K562 (cell line): ENCODE data around the gene PLA2G7. TPM values are rescaled to one million over a fixed set of nuclear protein-coding genes. Genes with fewer than 3 reads are reported as not detected.

Experiments used
- ATAC-seq: fragments of 200-7000 bp; cut with Tn5 transposase; 3 replicates; pipeline ENCODE4 v1.9.1; 2020; ENCODE audit warnings: moderate library complexity
- BruUV-seq: library from RNA; stranded (reverse); fragments of 400-500 nt; replicated peaks from 2 replicates; lab custom pipeline; 2021; lab: Mats Ljungman, UMichigan
- CTCF ChIA-PET: fragments of 300-600 bp; formaldehyde crosslinking; extraction: SDS; loops from one replicate; lab custom pipeline; 2021; ENCODE audit warnings: low intra/inter-chr PET ratio; lab: Yijun Ruan, JAX
- POLR2A ChIA-PET: fragments of 300-600, 350-650 bp; sonication (Branson Sonifier 250); formaldehyde crosslinking; extraction: SDS; loops from one replicate; lab custom pipeline; 2021; ENCODE audit warnings: antibody characterized with exemption, inconsistent platforms; lab: Yijun Ruan, JAX
- DNase-seq, 4 experiments: peaks; one replicate each; pipeline versions ENCODE4 v3.0.0 to v3.0.0-alpha.2; 2011 to 2018; ENCODE audit warnings: low spot score in 3 of 4, mixed read lengths in 3 of 4; ENCODE audit errors: extremely low read depth in 1 of 4
- FAIRE-seq: peaks from 2 replicates; lab custom pipeline; 2011; peaks lifted over from hg19 to GRCh38; lab: Jason Lieb, UNC
- H2AFZ ChIP-seq: 2 replicates; pipeline ENCODE4 v1.6.0; 2011; ENCODE audit warnings: low read depth, low read length, control low read depth, inconsistent platforms
- H3K27ac ChIP-seq: fragments of 200-600 bp; 3 replicates; pipeline ENCODE4 v1.8.0; 2011; ENCODE audit warnings: low read depth, mild to moderate bottlenecking, control low read depth, inconsistent platforms, low read length, moderate library complexity, mixed read lengths; ENCODE audit errors: extremely low read depth
- H3K27me3 ChIP-seq, 2 experiments: fragments of 300-600 bp in 1 of 2; 2 replicates in 1 of 2; 3 replicates in 1 of 2; pipeline versions ENCODE4 v1.6.0 to v1.8.0; 2011; ENCODE audit warnings: inconsistent platforms in 2 of 2, low read length in 2 of 2, mild to moderate bottlenecking in 1 of 2, mixed read lengths in 1 of 2, moderate library complexity in 1 of 2; ENCODE audit not compliant: control insufficient read depth in 2 of 2, insufficient read depth in 2 of 2
- H3K36me3 ChIP-seq: fragments of 300-600 bp; 3 replicates; pipeline ENCODE4 v1.8.0; 2011; ENCODE audit warnings: mild to moderate bottlenecking, low read length, inconsistent platforms; ENCODE audit not compliant: control insufficient read depth, insufficient read depth
- H3K4me1 ChIP-seq, 2 experiments: fragments of 200-600 bp in 1 of 2; replicated peaks in 1 of 2; 2 replicates in 1 of 2; 3 replicates in 1 of 2; pipeline versions ENCODE4 v1.5.1 to v1.8.0; 2011; ENCODE audit warnings: inconsistent platforms in 2 of 2, low read length in 2 of 2, mild to moderate bottlenecking in 1 of 2, mixed read lengths in 1 of 2, moderate library complexity in 1 of 2; ENCODE audit not compliant: control insufficient read depth in 2 of 2, insufficient read depth in 2 of 2
- H3K4me2 ChIP-seq: 2 replicates; pipeline ENCODE4 v1.6.1; 2011; ENCODE audit warnings: low read length, control low read depth, inconsistent platforms, mixed read lengths; ENCODE audit not compliant: insufficient read depth
- H3K4me3 ChIP-seq: fragments of 200-600 bp; sonication (generic), shearing (Covaris generic); 2 replicates; pipeline ENCODE4 v1.5.1; 2016; ENCODE audit warnings: control low read depth, inconsistent platforms
- H3K79me2 ChIP-seq: fragments of 200-600 bp; 3 replicates; pipeline ENCODE4 v1.8.0; 2011; ENCODE audit warnings: low read length, inconsistent platforms; ENCODE audit not compliant: control insufficient read depth, insufficient read depth
- H3K9ac ChIP-seq, 2 experiments: 2 replicates each; pipeline versions ENCODE4 v1.6.0 to v1.6.1; 2011; ENCODE audit warnings: low read depth in 2 of 2, low read length in 2 of 2, control low read depth in 1 of 2, inconsistent platforms in 1 of 2, mild to moderate bottlenecking in 1 of 2, mixed read lengths in 1 of 2; ENCODE audit not compliant: insufficient read depth in 1 of 2
- H3K9me1 ChIP-seq: one replicate; pipeline ENCODE4 v1.6.0; 2011; ENCODE audit warnings: inconsistent platforms, mild to moderate bottlenecking, low read length, moderate library complexity; ENCODE audit not compliant: control insufficient read depth, insufficient read depth
- H3K9me3 ChIP-seq: replicated peaks from 2 replicates; pipeline ENCODE4 v1.5.1; 2011; ENCODE audit warnings: low read depth, low read length, inconsistent platforms; ENCODE audit not compliant: control insufficient read depth, insufficient read depth
- H4K20me1 ChIP-seq: replicated peaks from 2 replicates; pipeline ENCODE4 v1.6.1; 2011; ENCODE audit warnings: low read length, inconsistent platforms, mixed read lengths; ENCODE audit not compliant: control insufficient read depth, insufficient read depth
- HMGN3 ChIP-seq: IDR thresholded peaks from 2 replicates; pipeline ENCODE4 v1.6.1; 2011; ENCODE audit warnings: borderline replicate concordance, low read depth, mild to moderate bottlenecking, mixed read lengths, low read length; ENCODE audit not compliant: insufficient read length; ENCODE audit errors: extremely low read depth
- MCM3 ChIP-seq: fragments of 450-650 bp; IDR thresholded peaks from 2 replicates; pipeline ENCODE4 v1.6.1; 2016
- NUFIP1 ChIP-seq: fragments of 450-650 bp; IDR thresholded peaks from 2 replicates; pipeline ENCODE4 v1.6.1; 2018; ENCODE audit not compliant: partially characterized antibody
- POLR2B ChIP-seq: fragments of 450-650 bp; IDR thresholded peaks from 2 replicates; pipeline ENCODE4 v1.6.1; 2018; ENCODE audit warnings: low read depth; ENCODE audit not compliant: partially characterized antibody
- PPARD ChIP-seq: fragments of 250-450 bp; sonication (Bioruptor Pico); IDR thresholded peaks from 2 replicates; pipeline ENCODE4 v1.8.0; 2022; ENCODE audit warnings: inconsistent platforms, mild to moderate bottlenecking, moderate library complexity
- RBM39 ChIP-seq: fragments of 200-400 bp; formaldehyde crosslinking; optimal IDR thresholded peaks from 2 replicates; pipeline ENCODE3; 2018; ENCODE audit warnings: low read depth, low read length
- STAT5B ChIP-seq: fragments of 250-450 bp; sonication (Bioruptor Pico); IDR thresholded peaks from 2 replicates; pipeline ENCODE4 v1.8.0; 2021; ENCODE audit warnings: mild to moderate bottlenecking, inconsistent platforms
- ZBTB49 ChIP-seq: sonication (generic); formaldehyde crosslinking; IDR thresholded peaks from 2 replicates; pipeline ENCODE4 v1.8.0; 2022; ENCODE audit warnings: missing genetic modification reagents, mild to moderate bottlenecking, borderline replicate concordance
- ZBTB8A ChIP-seq: fragments of 450-650 bp; IDR thresholded peaks from 2 replicates; pipeline ENCODE4 v1.6.1; 2018; ENCODE audit warnings: mild to moderate bottlenecking, moderate library complexity; ENCODE audit not compliant: partially characterized antibody
- ZNF134 ChIP-seq: fragments of 250-450 bp; sonication (Bioruptor Pico); conservative IDR thresholded peaks from 2 replicates; pipeline ENCODE4 v1.4.0; 2020
- WGBS: fragments of 100-300 bp; shearing (Covaris generic); methylation state at CpG from one replicate; pipeline ENCODE4 v1.1.6; 2016; ENCODE audit warnings: low coverage, mixed read lengths; ENCODE audit not compliant: insufficient coverage; ENCODE audit errors: missing lambda C conversion rate; 5-methylcytosine and 5-hydroxymethylcytosine counted together
- in situ Hi-C: fragments of 300-500 bp; cut with MboI; formaldehyde crosslinking; loops from 4 replicates; pipeline ENCODE4 v1.15.0; 2018; ENCODE audit warnings: inconsistent platforms, mixed read lengths
- intact Hi-C: fragments of 100-400 bp; cut with micrococcal nuclease; formaldehyde crosslinking; loops from 2 replicates; pipeline ENCODE4 v1.14.2; 2022
- polyA plus RNA-seq, 8 experiments: library from polyadenylated mRNA; depleted of rRNA in 4 of 8; stranded (reverse) in 5 of 8; unstranded in 3 of 8; fragments of >200 nt; fragmentation: Nextera tagmentation in 2 of 8; fragmentation: Illumina TruSeq in 1 of 8; extraction: Ambion mirVana in 2 of 8; extraction: Trizol in 1 of 8; gene quantifications; 2 replicates each; pipeline versions ENCODE4 v1.2.1 to v1.2.3, GENCODE V29; 2011 to 2014; ENCODE audit warnings: inconsistent platforms in 1 of 8, missing spikeins in 1 of 8
- total RNA-seq, 7 experiments: library from RNA; depleted of rRNA in 6 of 7; stranded (reverse); fragments of >200 nt in 6 of 7; fragmentation: Illumina TruSeq in 2 of 7; extraction: Trizol in 2 of 7; gene quantifications; 2 replicates each; pipeline versions ENCODE4 v1.2.1 to v1.2.3, GENCODE V29; 2011 to 2021; ENCODE audit warnings: low replicate concordance in 1 of 7
- TF ChIP-seq, protein P1 (sequence below), 2 experiments: IDR thresholded peaks in 1 of 2; conservative IDR thresholded peaks in 1 of 2; 2 replicates each; pipeline ENCODE4 v1.6.1; 2016; ENCODE audit warnings: low read depth in 2 of 2, mild to moderate bottlenecking in 1 of 2, missing compliant biosample characterization in 1 of 2, missing genetic modification characterization in 1 of 2, moderate library complexity in 1 of 2

Gene PLA2G7
- total and polyA plus RNA-seq, 9 of the 15 experiments (the other 6 are each of a cell fraction or from before 2014, with no cell fraction given), result not detected

DNA sequence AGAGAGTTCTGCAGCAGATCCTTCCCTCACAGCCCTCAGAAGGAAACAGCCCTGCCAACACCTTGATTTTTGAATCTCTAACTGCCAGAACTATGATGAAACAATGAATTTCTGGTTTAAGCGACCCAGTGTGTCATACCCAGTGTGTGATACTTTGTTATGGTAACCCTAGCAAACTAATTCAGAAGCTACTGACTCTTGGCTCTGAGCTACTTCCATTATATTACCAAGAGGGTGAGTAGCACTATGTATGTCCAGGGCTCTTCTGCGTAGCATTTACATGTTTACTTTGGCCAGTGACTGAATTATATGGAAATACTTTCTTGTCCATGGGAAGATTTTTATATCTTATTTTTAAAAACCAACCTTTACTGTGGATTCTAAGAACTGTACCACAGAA lies 28.3 kb upstream of the PLA2G7 start:
- in situ Hi-C loops (no loop called here), intact Hi-C loops (no loop called here)
- no peak overlapping the region for H2AFZ ChIP-seq
- FAIRE-seq (no peak), ATAC-seq (no peak), DNase-seq (no peak)
- H4K20me1 ChIP-seq, result no peaks in the 10 kb centered on the region
- BruUV-seq, result no TSS peak
- H3K4me2 ChIP-seq, result no peak overlapping the region
- no peak for TF ChIP-seq ZBTB8A
- no peak for TF ChIP-seq POLR2B
- no peak for TF ChIP-seq NUFIP1
- TF ChIP-seq STAT5B (CRISPR knock-in tag), result no peak
- no peak for TF ChIP-seq PPARD (CRISPR knock-in tag)
- no peak for TF ChIP-seq MCM3
- no peak for TF ChIP-seq HMGN3
- no peaks in the 10 kb centered on the region for H3K79me2 ChIP-seq
- no peak overlapping the region for H3K9ac ChIP-seq
- ChIA-PET CTCF (no interaction called here), POLR2A (no interaction called here)
- H3K36me3 ChIP-seq, result no peaks in the 10 kb centered on the region
- no peaks in the 10 kb centered on the region for H3K27me3 ChIP-seq
- H3K9me1 ChIP-seq, result no peaks in the 10 kb centered on the region
- no peaks in the 10 kb centered on the region for H3K9me3 ChIP-seq
- WGBS, result 3% methylated on average over 2 of the region's 2 CpGs
- no peak overlapping the region for H3K4me3 ChIP-seq
- H3K4me1 ChIP-seq, result no peaks in the 10 kb centered on the region
- no peak overlapping the region for H3K27ac ChIP-seq

- Histone ChIP-seq H3K9me3 (no peaks in the 10 kb centered on the region), H3K79me2 (no peaks in the 10 kb centered on the region), H3K27ac (no peak overlapping the region), H3K4me2 (no peak overlapping the region), H3K9ac (no peak overlapping the region), H2AFZ (no peak overlapping the region), H3K27me3 (no peaks in the 10 kb centered on the region), H3K4me3 (no peak overlapping the region), H4K20me1 (no peaks in the 10 kb centered on the region), H3K9me1 (no peaks in the 10 kb centered on the region), H3K36me3 (no peaks in the 10 kb centered on the region), H3K4me1 (no peaks in the 10 kb centered on the region)
- ATAC-seq (no peak), DNase-seq (no peak), FAIRE-seq (no peak)
- POLR2A ChIA-PET, result no interaction called here
- BruUV-seq, result no TSS peak
- intact Hi-C loops (no loop called here), in situ Hi-C loops (no loop called here)
- CTCF ChIA-PET, result no interaction called here
- WGBS, result 0% methylated on average over 3 of the region's 3 CpGs
- TF ChIP-seq, protein P1, sequence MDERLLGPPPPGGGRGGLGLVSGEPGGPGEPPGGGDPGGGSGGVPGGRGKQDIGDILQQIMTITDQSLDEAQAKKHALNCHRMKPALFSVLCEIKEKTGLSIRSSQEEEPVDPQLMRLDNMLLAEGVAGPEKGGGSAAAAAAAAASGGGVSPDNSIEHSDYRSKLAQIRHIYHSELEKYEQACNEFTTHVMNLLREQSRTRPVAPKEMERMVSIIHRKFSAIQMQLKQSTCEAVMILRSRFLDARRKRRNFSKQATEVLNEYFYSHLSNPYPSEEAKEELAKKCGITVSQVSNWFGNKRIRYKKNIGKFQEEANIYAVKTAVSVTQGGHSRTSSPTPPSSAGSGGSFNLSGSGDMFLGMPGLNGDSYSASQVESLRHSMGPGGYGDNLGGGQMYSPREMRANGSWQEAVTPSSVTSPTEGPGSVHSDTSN (CRISPR knock-in tag; IDR thresholded peaks at IDR 0.05; ENCODE audit: low read depth), result no peak
- TF ChIP-seq, protein P1 (tag; conservative IDR thresholded peaks at IDR 0.05; ENCODE audit: low read depth), result no peak
- TF ChIP-seq RBM39 (no peak), ZBTB49 (CRISPR knock-in tag) (no peak), ZNF134 (no peak)
Observed at GRCh38 chr6:46760925-46761324, 25.8 kb upstream of the PLA2G7 start.
